Astrocyte (in vitro differentiated cells and primary cell): Measurements from ENCODE around the gene PAXIP1. TPM values are rescaled to one million over a fixed set of nuclear protein-coding genes. Genes with fewer than 3 reads are reported as not detected.

Experiments used
- DNase-seq: peaks from one replicate; pipeline ENCODE4 v3.0.0-alpha.2; 2010; ENCODE audit warnings: low read depth
- FAIRE-seq: peaks from 2 replicates; lab custom pipeline; 2011; peaks lifted over from hg19 to GRCh38; lab: Jason Lieb, UNC
- H2AFZ ChIP-seq: 2 replicates; pipeline ENCODE4 v1.6.0; 2012; ENCODE audit warnings: low read depth, low read length, inconsistent platforms
- H3K27ac ChIP-seq: 2 replicates; pipeline ENCODE4 v1.5.1; 2011; ENCODE audit warnings: low read depth, low read length, inconsistent platforms
- H3K27me3 ChIP-seq: 2 replicates; pipeline ENCODE4 v1.6.0; 2011; ENCODE audit warnings: low read length, inconsistent platforms; ENCODE audit not compliant: insufficient read depth
- H3K36me3 ChIP-seq: 2 replicates; pipeline ENCODE4 v1.5.1; 2011; ENCODE audit warnings: low read length, inconsistent platforms; ENCODE audit not compliant: insufficient read depth
- H3K4me1 ChIP-seq: 2 replicates; pipeline ENCODE4 v1.5.1; 2011; ENCODE audit warnings: low read length, inconsistent platforms; ENCODE audit not compliant: insufficient read depth
- H3K4me2 ChIP-seq: 2 replicates; pipeline ENCODE4 v1.6.0; 2012; ENCODE audit warnings: low read length, inconsistent platforms
- H3K4me3 ChIP-seq: 2 replicates; pipeline ENCODE4 v1.5.1; 2011; ENCODE audit warnings: low read depth, mild to moderate bottlenecking, low read length, inconsistent platforms; ENCODE audit not compliant: insufficient read depth
- H3K79me2 ChIP-seq: 2 replicates; pipeline ENCODE4 v1.6.0; 2012; ENCODE audit warnings: mild to moderate bottlenecking, low read length, inconsistent platforms; ENCODE audit not compliant: insufficient read depth
- H3K9ac ChIP-seq: 2 replicates; pipeline ENCODE4 v1.6.0; 2012; ENCODE audit warnings: mild to moderate bottlenecking, low read length, inconsistent platforms
- H3K9me3 ChIP-seq: 2 replicates; pipeline ENCODE4 v1.5.1; 2012; ENCODE audit warnings: low read depth, mild to moderate bottlenecking, low read length, inconsistent platforms; ENCODE audit not compliant: insufficient read depth
- H4K20me1 ChIP-seq: 2 replicates; pipeline ENCODE4 v1.6.0; 2012; ENCODE audit warnings: low read length, inconsistent platforms; ENCODE audit not compliant: insufficient read depth
- H3K27ac Mint-ChIP-seq: one replicate; pipeline ENCODE4 v1.8.0; 2021; ENCODE audit warnings: mild to moderate bottlenecking, mixed read lengths; ENCODE audit not compliant: unreplicated experiment
- H3K27me3 Mint-ChIP-seq: one replicate; pipeline ENCODE4 v1.8.0; 2021; ENCODE audit warnings: low read depth, mixed read lengths; ENCODE audit not compliant: unreplicated experiment
- H3K36me3 Mint-ChIP-seq: one replicate; pipeline ENCODE4 v1.8.0; 2021; ENCODE audit warnings: low read depth, mixed read lengths; ENCODE audit not compliant: unreplicated experiment
- H3K4me1 Mint-ChIP-seq: one replicate; pipeline ENCODE4 v1.8.0; 2021; ENCODE audit warnings: low read depth, mixed read lengths; ENCODE audit not compliant: unreplicated experiment
- H3K4me3 Mint-ChIP-seq: one replicate; pipeline ENCODE4 v1.8.0; 2021; ENCODE audit warnings: mild to moderate bottlenecking, moderate library complexity, mixed read lengths; ENCODE audit not compliant: unreplicated experiment
- H3K9me3 Mint-ChIP-seq: one replicate; pipeline ENCODE4 v1.8.0; 2021; ENCODE audit warnings: mild to moderate bottlenecking, mixed read lengths; ENCODE audit not compliant: unreplicated experiment
- CTCF ChIP-seq: IDR thresholded peaks from 2 replicates; pipeline ENCODE4 v1.5.1; 2011; ENCODE audit warnings: low read depth, mild to moderate bottlenecking, inconsistent platforms, low read length, moderate library complexity; ENCODE audit not compliant: insufficient read depth
- EZH2 ChIP-seq: IDR thresholded peaks from 2 replicates; pipeline ENCODE4 v1.6.1; 2012; ENCODE audit warnings: mild to moderate bottlenecking, low read length, inconsistent platforms; ENCODE audit not compliant: insufficient read depth
- total RNA-seq: library from RNA; stranded (reverse); gene quantifications from 2 replicates; pipeline ENCODE4 v1.2.1, GENCODE V29; 2021

PAXIP1 gene
- total RNA-seq, 1 donor from 2014 or later: 12.7 TPM

GRCh38 chr7:154960063-154960790 lies 42.7 kb downstream of the PAXIP1 start:
- no peaks in the 10 kb centered on the region for H3K27me3 ChIP-seq
- Mint-ChIP-seq H3K4me3 (no peak overlapping the region), H3K9me3 (no peaks in the 10 kb centered on the region), H3K36me3 (peaks cover 27% of the 10 kb centered on the region), H3K27me3 (no peaks in the 10 kb centered on the region), H3K4me1 (peaks cover 5% of the 10 kb centered on the region), H3K27ac (peak overlapping the region; percentile 48)
- no peak overlapping the region for H3K27ac ChIP-seq
- TF ChIP-seq CTCF (no peak), EZH2 (no peak)
- no peak overlapping the region for H3K9ac ChIP-seq
- no peaks in the 10 kb centered on the region for H4K20me1 ChIP-seq
- no peaks in the 10 kb centered on the region for H3K9me3 ChIP-seq
- no peak overlapping the region for H3K4me2 ChIP-seq
- H3K4me1 ChIP-seq: no peaks in the 10 kb centered on the region
- no peaks in the 10 kb centered on the region for H3K79me2 ChIP-seq
- H3K4me3 ChIP-seq: no peak overlapping the region
- no peak for FAIRE-seq
- DNase-seq: no peak
- H3K36me3 ChIP-seq: peaks cover 16% of the 10 kb centered on the region
- H2AFZ ChIP-seq: no peak overlapping the region

- H3K27me3 ChIP-seq: no peaks in the 10 kb centered on the region
- H4K20me1 ChIP-seq: no peaks in the 10 kb centered on the region
- H3K4me1 Mint-ChIP-seq: peaks cover 5% of the 10 kb centered on the region
- H3K9ac ChIP-seq: no peak overlapping the region
- peaks cover 18% of the 10 kb centered on the region for H3K36me3 ChIP-seq
- no peak for FAIRE-seq
- no peak overlapping the region for H3K4me2 ChIP-seq
- H3K4me1 ChIP-seq: no peaks in the 10 kb centered on the region
- H3K79me2 ChIP-seq: no peaks in the 10 kb centered on the region
- H3K9me3 ChIP-seq: no peaks in the 10 kb centered on the region
- no peak overlapping the region for H2AFZ ChIP-seq
- no peak overlapping the region for H3K4me3 Mint-ChIP-seq
- no peaks in the 10 kb centered on the region for H3K9me3 Mint-ChIP-seq
- no peak for TF ChIP-seq CTCF
- TF ChIP-seq EZH2: no peak
- H3K27me3 Mint-ChIP-seq: no peaks in the 10 kb centered on the region
- H3K27ac ChIP-seq: no peak overlapping the region
- H3K36me3 Mint-ChIP-seq: peaks cover 21% of the 10 kb centered on the region
- H3K27ac Mint-ChIP-seq: no peak overlapping the region
- no peak overlapping the region for H3K4me3 ChIP-seq
- DNase-seq: no peak
Measured at GRCh38 chr7:154956427-154956826, 46.5 kb downstream of the PAXIP1 start.

- Mint-ChIP-seq H3K36me3 (peaks cover 12% of the 10 kb centered on the region), H3K9me3 (no peaks in the 10 kb centered on the region), H3K4me1 (no peaks in the 10 kb centered on the region), H3K27me3 (no peaks in the 10 kb centered on the region), H3K27ac (no peak overlapping the region), H3K4me3 (no peak overlapping the region)
- H3K27ac ChIP-seq: no peak overlapping the region
- no peak overlapping the region for H3K9ac ChIP-seq
- no peaks in the 10 kb centered on the region for H3K79me2 ChIP-seq
- no peaks in the 10 kb centered on the region for H3K4me1 ChIP-seq
- no peaks in the 10 kb centered on the region for H3K27me3 ChIP-seq
- no peaks in the 10 kb centered on the region for H3K9me3 ChIP-seq
- H2AFZ ChIP-seq: no peak overlapping the region
- TF ChIP-seq EZH2 (no peak), CTCF (peak; percentile 52)
- peaks cover 21% of the 10 kb centered on the region for H3K36me3 ChIP-seq
- no peak for DNase-seq
- no peak for FAIRE-seq
- no peak overlapping the region for H3K4me3 ChIP-seq
- H4K20me1 ChIP-seq: no peaks in the 10 kb centered on the region
- no peak overlapping the region for H3K4me2 ChIP-seq
Measured at GRCh38 chr7:154953006-154953684, 49.8 kb downstream of the PAXIP1 start.
